Liver (tissue), 9 donors: Measurements from ENCODE around the gene DDB1. TPM values are rescaled to one million over a fixed set of nuclear protein-coding genes. Genes with fewer than 3 reads are reported as not detected.

Experiments used
- DNase-seq: peaks from one replicate; pipeline ENCODE4 v3.0.0-alpha.2; 2017; ENCODE audit warnings: low spot score
- H3K27ac ChIP-seq, 2 donors: one replicate each; pipeline ENCODE4 v1.7.0; 2013; ENCODE audit warnings: inconsistent platforms in 2 of 2, low read length in 2 of 2, control low read depth in 1 of 2, low read depth in 1 of 2, mild to moderate bottlenecking in 1 of 2
- H3K27me3 ChIP-seq, 4 donors: one replicate each; pipeline versions ENCODE4 v1.6.1 to v1.7.0; 2013; ENCODE audit warnings: low read length in 3 of 4, inconsistent platforms in 1 of 4, mild to moderate bottlenecking in 1 of 4, moderate library complexity in 1 of 4; ENCODE audit not compliant: control insufficient read depth in 4 of 4, insufficient read depth in 4 of 4
- H3K36me3 ChIP-seq, 4 donors: one replicate each; pipeline versions ENCODE4 v1.6.1 to v1.7.0; 2013; ENCODE audit warnings: low read length in 3 of 4, mild to moderate bottlenecking in 3 of 4, low read depth in 1 of 4, moderate library complexity in 1 of 4; ENCODE audit not compliant: control insufficient read depth in 4 of 4, insufficient read depth in 3 of 4
- H3K4me1 ChIP-seq, 4 donors: one replicate each; pipeline versions ENCODE4 v1.6.1 to v1.7.0; 2013; ENCODE audit warnings: low read length in 3 of 4, mild to moderate bottlenecking in 3 of 4, moderate library complexity in 1 of 4; ENCODE audit not compliant: control insufficient read depth in 4 of 4, insufficient read depth in 4 of 4
- H3K4me3 ChIP-seq, 3 donors: one replicate each; pipeline versions ENCODE4 v1.6.1 to v1.7.0; 2013; ENCODE audit warnings: low read length in 3 of 3, control low read depth in 1 of 3, low read depth in 1 of 3, mild to moderate bottlenecking in 1 of 3
- H3K9ac ChIP-seq, 2 donors: one replicate each; pipeline ENCODE4 v1.7.0; 2013; ENCODE audit warnings: low read length in 2 of 2, mild to moderate bottlenecking in 2 of 2, moderate library complexity in 2 of 2, control low read depth in 1 of 2, low read depth in 1 of 2
- H3K9me3 ChIP-seq, 4 donors: one replicate each; pipeline versions ENCODE4 v1.6.1 to v1.7.0; 2013; ENCODE audit warnings: low read length in 3 of 4; ENCODE audit not compliant: control insufficient read depth in 4 of 4
- CTCF ChIP-seq: fragments of 150-350 bp; IDR thresholded peaks from 2 replicates; pipeline ENCODE4 v1.5.1; 2017; ENCODE audit warnings: improper control_type of control experiment, low read depth, low read length; ENCODE audit not compliant: missing input control
- FOXA1 ChIP-seq: IDR thresholded peaks from 2 replicates; pipeline ENCODE4 v1.6.1; 2016; ENCODE audit warnings: antibody characterized with exemption
- FOXA2 ChIP-seq: IDR thresholded peaks from 2 replicates; pipeline ENCODE4 v1.6.1; 2016; ENCODE audit warnings: antibody characterized with exemption
- GABPA ChIP-seq, 2 donors: IDR thresholded peaks in 1 of 2; conservative IDR thresholded peaks in 1 of 2; 2 replicates each; pipeline ENCODE4 v1.6.1; 2016; ENCODE audit warnings: antibody characterized with exemption in 2 of 2, mild to moderate bottlenecking in 1 of 2, moderate library complexity in 1 of 2
- HNF4A ChIP-seq, 2 donors: conservative IDR thresholded peaks; 2 replicates each; pipeline ENCODE4 v1.6.1; 2016; ENCODE audit warnings: antibody characterized with exemption in 2 of 2, mild to moderate bottlenecking in 2 of 2
- HNF4G ChIP-seq: IDR thresholded peaks from 2 replicates; pipeline ENCODE4 v1.6.1; 2016; ENCODE audit warnings: antibody characterized with exemption
- JUND ChIP-seq, 2 donors: IDR thresholded peaks; 2 replicates each; pipeline ENCODE4 v1.6.1; 2016; ENCODE audit warnings: antibody characterized with exemption in 2 of 2
- MAX ChIP-seq: IDR thresholded peaks from 2 replicates; pipeline ENCODE4 v1.6.1; 2016; ENCODE audit warnings: antibody characterized with exemption
- NR2F2 ChIP-seq: IDR thresholded peaks from 2 replicates; pipeline ENCODE4 v1.6.1; 2016; ENCODE audit warnings: antibody characterized with exemption
- RAD21 ChIP-seq, 2 donors: IDR thresholded peaks; 2 replicates each; pipeline ENCODE4 v1.6.1; 2016; ENCODE audit warnings: antibody characterized with exemption in 2 of 2, mild to moderate bottlenecking in 2 of 2
- REST ChIP-seq: IDR thresholded peaks from 2 replicates; pipeline ENCODE4 v1.6.1; 2016; ENCODE audit warnings: antibody characterized with exemption, mild to moderate bottlenecking
- SP1 ChIP-seq: IDR thresholded peaks from 2 replicates; pipeline ENCODE4 v1.6.1; 2018; ENCODE audit warnings: antibody characterized with exemption, mild to moderate bottlenecking
- TAF1 ChIP-seq: conservative IDR thresholded peaks from 2 replicates; pipeline ENCODE4 v1.6.1; 2016; ENCODE audit warnings: antibody characterized with exemption, mild to moderate bottlenecking
- YY1 ChIP-seq: IDR thresholded peaks from 2 replicates; pipeline ENCODE4 v1.6.1; 2016; ENCODE audit warnings: antibody characterized with exemption, mild to moderate bottlenecking
- ZBTB33 ChIP-seq: IDR thresholded peaks from 2 replicates; pipeline ENCODE4 v1.6.1; 2016; ENCODE audit warnings: antibody characterized with exemption
- WGBS: extraction: QIAGEN DNeasy Blood & Tissue Kit; methylation state at CpG from one replicate; pipeline ENCODE4 v1.1.7; 2013; 5-methylcytosine and 5-hydroxymethylcytosine counted together
- polyA plus RNA-seq, 2 donors: library from polyadenylated mRNA; stranded (reverse) in 1 of 2; unstranded in 1 of 2; fragments of 200-250 nt in 1 of 2; fragments of >200 nt in 1 of 2; fragmentation: Nextera tagmentation in 1 of 2; extraction: Ambion mirVana in 1 of 2; gene quantifications; one replicate each; pipeline versions ENCODE4 v1.2.1 to v1.2.3, GENCODE V29; 2013 to 2015
- total RNA-seq, 2 donors: library from RNA; depleted of rRNA; stranded (reverse); fragments of >200 nt; gene quantifications; one replicate each; pipeline ENCODE4 v1.2.3, GENCODE V29; 2014
- donor health status: healthy.
- donor health status: healthy.
- donor health status: healthy.
- donor health status: healthy.
- donor health status: healthy.

Gene DDB1
- total and polyA plus RNA-seq, 4 donors = 37.5 to 146 (median 88.9) TPM

GRCh38 chr11:61347916-61348461 lies 15.1 kb upstream of the DDB1 start (continued):
- TF ChIP-seq REST (no peak), NR2F2 (peak; percentile 98), FOXA2 (no peak), YY1 (no peak)

- no peak overlapping the region for H3K9ac ChIP-seq
- whole genome bisulfite sequencing = 70% methylated on average over 14 of the region's 14 CpGs
- TF ChIP-seq CTCF = no peak
- TF ChIP-seq REST = no peak
- TF ChIP-seq NR2F2 = no peak
- TF ChIP-seq HNF4A (conservative IDR thresholded peaks at IDR 0.05) = no peak
- TF ChIP-seq JUND (IDR thresholded peaks at IDR 0.05) = no peak
- no peak for TF ChIP-seq HNF4G
- TF ChIP-seq FOXA1 = no peak
- no peak for TF ChIP-seq RAD21 (IDR thresholded peaks at IDR 0.05)
- no peak for TF ChIP-seq FOXA2
- TF ChIP-seq SP1 = no peak
- no peak for TF ChIP-seq TAF1
- TF ChIP-seq ZBTB33 = no peak
- no peak for TF ChIP-seq MAX
- TF ChIP-seq GABPA (IDR thresholded peaks at IDR 0.05 in 1 of 2, conservative IDR thresholded peaks at IDR 0.05 in 1 of 2) = no peak
- DNase-seq = peak; percentile 59
- no peaks in the 10 kb centered on the region for H3K27me3 ChIP-seq
- no peak overlapping the region for H3K27ac ChIP-seq
- peaks cover 11 to 62% (median 34%) of the 10 kb centered on the region in 4 donors for H3K36me3 ChIP-seq
- no peaks in the 10 kb centered on the region for H3K9me3 ChIP-seq
- peaks cover 0 to 6% (median 0%) of the 10 kb centered on the region in 4 donors for H3K4me1 ChIP-seq
- no peak overlapping the region for H3K4me3 ChIP-seq
These were observed 13.3 kb upstream of the DDB1 start for GRCh38 chr11:61345954-61346843.
